ENCODE results near the gene L3MBTL4.
"Not testable (repeated sequence)": the region's sequence is repeated elsewhere in the genome, so short reads cannot be mapped to it uniquely, and the experiment has no call there.

Gene L3MBTL4

GRCh38 chr18:6281874-6282273 is 132.8 kb downstream of the L3MBTL4 start:
- TF ChIP-seq POLR2A (IDR thresholded peaks at IDR 0.05; ENCODE audit: low read depth, low read length): no peak
- no peak for FAIRE-seq
- no peak for DNase-seq (ENCODE audit: insufficient read length, low spot score)

GRCh38 chr18:6280211-6280743 is 134.4 kb downstream of the L3MBTL4 start:
- TF ChIP-seq POLR2A (IDR thresholded peaks at IDR 0.05; ENCODE audit: low read depth, low read length): no peak
- no peak for FAIRE-seq

GRCh38 chr18:6279308-6279707 is 135.4 kb downstream of the L3MBTL4 start:
- DNase-seq (ENCODE audit: insufficient read length, low spot score) (no peak), FAIRE-seq (no peak)
- no peak for TF ChIP-seq POLR2A (IDR thresholded peaks at IDR 0.05; ENCODE audit: low read depth, low read length)

More at GRCh38 chr18:6280211-6280743, 134.4 kb downstream of the L3MBTL4 start:
- no peak for DNase-seq (ENCODE audit: insufficient read length, low spot score)

- FAIRE-seq: no peak
- TF ChIP-seq POLR2A (IDR thresholded peaks at IDR 0.05; ENCODE audit: low read depth, low read length): no peak
- no peak for DNase-seq (ENCODE audit: insufficient read length, low spot score)
Observed at GRCh38 chr18:6273423-6273822, 141.3 kb downstream of the L3MBTL4 start.

GRCh38 chr18:6272144-6272543 is 142.6 kb downstream of the L3MBTL4 start:
- FAIRE-seq; DNase-seq (ENCODE audit: insufficient read length, low spot score): not testable (repeated sequence)

GRCh38 chr18:6271585-6271984 is 143.1 kb downstream of the L3MBTL4 start:
- FAIRE-seq: no peak
- no peak for TF ChIP-seq POLR2A (IDR thresholded peaks at IDR 0.05; ENCODE audit: low read depth, low read length)
- DNase-seq (ENCODE audit: insufficient read length, low spot score): no peak

- FAIRE-seq (no peak), DNase-seq (ENCODE audit: insufficient read length, low spot score) (no peak)
- TF ChIP-seq POLR2A (IDR thresholded peaks at IDR 0.05; ENCODE audit: low read depth, low read length): no peak
Observed at GRCh38 chr18:6270771-6271216, 143.9 kb downstream of the L3MBTL4 start.

- TF ChIP-seq POLR2A (IDR thresholded peaks at IDR 0.05; ENCODE audit: low read depth, low read length): no peak
- FAIRE-seq (no peak), DNase-seq (ENCODE audit: insufficient read length, low spot score) (no peak)
Observed at GRCh38 chr18:6269660-6270332, 144.9 kb downstream of the L3MBTL4 start.

GRCh38 chr18:6266212-6266611 is 148.5 kb downstream of the L3MBTL4 start:
- no peak for FAIRE-seq
- TF ChIP-seq POLR2A (IDR thresholded peaks at IDR 0.05; ENCODE audit: low read depth, low read length): no peak
- DNase-seq (ENCODE audit: insufficient read length, low spot score): no peak

GRCh38 chr18:6261938-6262337 is 152.8 kb downstream of the L3MBTL4 start:
- TF ChIP-seq POLR2A (IDR thresholded peaks at IDR 0.05; ENCODE audit: low read depth, low read length): no peak
- DNase-seq (ENCODE audit: insufficient read length, low spot score) (no peak), FAIRE-seq (no peak)

- DNase-seq (ENCODE audit: insufficient read length, low spot score); FAIRE-seq: not testable (repeated sequence)
Observed at GRCh38 chr18:6259324-6259723, 155.4 kb downstream of the L3MBTL4 start.

GRCh38 chr18:6257950-6258349 is 156.8 kb downstream of the L3MBTL4 start:
- no peak for TF ChIP-seq POLR2A (IDR thresholded peaks at IDR 0.05; ENCODE audit: low read depth, low read length)

GRCh38 chr18:6256521-6256920 is 158.2 kb downstream of the L3MBTL4 start:
- DNase-seq (ENCODE audit: insufficient read length, low spot score) (no peak), FAIRE-seq (no peak)
- TF ChIP-seq POLR2A (IDR thresholded peaks at IDR 0.05; ENCODE audit: low read depth, low read length): no peak

More at GRCh38 chr18:6257950-6258349, 156.8 kb downstream of the L3MBTL4 start:
- DNase-seq (ENCODE audit: insufficient read length, low spot score) (no peak), FAIRE-seq (no peak)

GRCh38 chr18:6255886-6256285 is 158.8 kb downstream of the L3MBTL4 start:
- no peak for FAIRE-seq
- no peak for TF ChIP-seq POLR2A (IDR thresholded peaks at IDR 0.05; ENCODE audit: low read depth, low read length)
- no peak for DNase-seq (ENCODE audit: insufficient read length, low spot score)

- DNase-seq (ENCODE audit: insufficient read length, low spot score) (no peak), FAIRE-seq (no peak)
- TF ChIP-seq POLR2A (IDR thresholded peaks at IDR 0.05; ENCODE audit: low read depth, low read length): no peak
Observed at GRCh38 chr18:6255116-6255705, 159.5 kb downstream of the L3MBTL4 start.
